HG02610 (cell line): Measurements from ENCODE around the gene C6orf89.
"Not testable (repeated sequence)": the region's sequence is repeated elsewhere in the genome, so short reads cannot be mapped to it uniquely, and the experiment has no call there.

ENCODE experiments used
- ATAC-seq: cut with Tn5 transposase; IDR thresholded peaks from one replicate; pipeline ENCODE4 v1.9.1; 2021; ENCODE audit warnings: mild to moderate bottlenecking, moderate library complexity; ENCODE audit not compliant: unreplicated experiment

The C6orf89 gene

DNA sequence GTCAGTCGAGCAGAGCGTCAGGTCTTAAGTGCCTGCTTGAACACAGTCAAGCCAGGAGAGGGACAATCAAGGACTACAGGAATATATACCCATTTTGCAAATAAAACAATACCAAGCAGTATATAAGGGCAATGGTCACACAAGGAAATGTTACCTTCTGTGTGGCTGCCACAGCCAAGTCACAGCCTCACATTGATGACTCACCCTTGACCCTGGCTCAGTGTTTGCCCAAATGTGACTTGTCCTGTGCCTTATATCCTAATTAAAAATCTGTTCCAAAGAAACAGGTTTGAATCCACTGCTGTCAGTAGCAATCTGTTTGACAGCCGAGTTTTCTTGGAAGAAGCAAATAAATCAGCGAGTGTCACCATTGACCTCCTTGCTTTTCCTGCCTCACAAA lies 34.3 kb downstream of the C6orf89 start:
- no peak for ATAC-seq

DNA sequence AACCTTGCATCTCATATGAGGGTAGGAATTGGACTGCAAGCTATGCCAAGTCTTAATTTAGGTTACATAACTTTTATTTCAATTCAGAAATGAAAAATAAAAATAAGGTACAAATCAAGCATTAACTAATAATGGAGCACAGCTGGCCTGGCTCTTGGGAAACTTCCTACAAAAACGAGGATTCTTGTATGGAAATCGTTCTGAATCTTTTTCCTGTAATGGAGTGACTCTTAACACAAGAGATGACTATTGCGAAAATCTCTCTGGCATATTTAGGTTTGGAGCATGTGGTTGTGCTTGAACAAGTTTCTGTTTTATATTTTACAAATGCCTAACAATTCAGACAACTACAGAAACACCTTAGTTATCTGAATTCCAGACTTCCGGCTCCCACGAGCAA lies 34.8 kb downstream of the C6orf89 start:
- ATAC-seq: no peak

- no peak for ATAC-seq
Measured at GRCh38 chr6:36924131-36924530, 38.4 kb downstream of the C6orf89 start.

GRCh38 chr6:36924778-36925374 lies 39.1 kb downstream of the C6orf89 start:
- no peak for ATAC-seq

DNA sequence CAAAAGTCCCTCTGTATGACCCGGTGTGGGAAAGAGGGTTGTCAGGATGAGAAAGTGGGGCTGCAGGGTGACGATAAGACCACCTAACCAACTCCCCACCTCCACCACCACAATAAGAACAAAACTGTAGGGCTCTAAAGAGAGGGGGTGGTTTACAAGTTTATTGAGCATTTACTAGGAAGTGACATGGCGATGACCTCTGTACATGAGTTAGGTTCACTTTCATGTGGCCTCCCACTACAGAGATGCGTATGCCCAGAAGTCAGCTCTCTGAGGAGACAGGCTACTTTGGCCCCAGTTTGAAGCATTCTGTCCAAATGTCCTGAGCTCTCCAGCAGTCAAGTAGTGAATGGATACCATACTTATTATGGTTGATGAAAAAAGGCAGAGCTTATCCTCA lies 40.1 kb downstream of the C6orf89 start:
- no peak for ATAC-seq

DNA sequence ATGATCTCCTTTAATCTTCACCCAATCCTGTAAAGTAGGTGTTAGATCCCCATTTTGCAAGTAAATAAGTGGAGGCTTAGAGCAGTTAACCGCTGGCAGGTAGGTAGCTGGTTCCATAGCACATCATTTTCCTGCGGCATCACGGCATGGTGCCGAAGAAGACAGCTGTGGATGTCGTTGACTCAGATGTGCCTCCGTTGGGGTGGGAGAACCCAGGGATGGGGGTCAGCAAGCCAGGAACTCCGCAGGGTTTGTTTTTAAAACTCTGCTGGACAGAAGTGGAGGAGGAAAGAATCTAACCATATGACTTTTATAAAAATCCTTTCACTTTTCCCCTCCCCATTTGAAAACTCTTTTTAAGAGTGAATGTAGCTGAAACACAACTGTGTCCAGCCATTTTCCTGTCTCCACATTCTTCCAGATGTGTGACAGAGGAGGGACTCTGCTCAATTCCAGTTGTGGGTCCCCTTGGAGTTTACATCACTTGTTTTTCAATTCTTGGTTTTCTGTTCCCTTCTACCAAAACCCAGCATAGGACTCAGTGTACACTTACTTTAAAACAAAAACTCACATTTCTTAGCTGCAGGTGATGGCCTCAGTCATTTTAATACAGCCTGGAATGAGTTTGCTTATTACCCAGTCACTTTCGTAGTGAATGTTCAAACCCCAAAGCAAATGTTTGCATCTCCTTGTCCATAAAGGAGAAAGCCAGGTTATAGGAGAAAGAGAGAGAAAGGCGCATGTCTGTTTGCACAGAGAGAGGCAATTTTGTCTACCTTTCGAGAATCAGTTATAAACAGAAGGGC lies 41.2 kb downstream of the C6orf89 start:
- ATAC-seq: no peak

DNA sequence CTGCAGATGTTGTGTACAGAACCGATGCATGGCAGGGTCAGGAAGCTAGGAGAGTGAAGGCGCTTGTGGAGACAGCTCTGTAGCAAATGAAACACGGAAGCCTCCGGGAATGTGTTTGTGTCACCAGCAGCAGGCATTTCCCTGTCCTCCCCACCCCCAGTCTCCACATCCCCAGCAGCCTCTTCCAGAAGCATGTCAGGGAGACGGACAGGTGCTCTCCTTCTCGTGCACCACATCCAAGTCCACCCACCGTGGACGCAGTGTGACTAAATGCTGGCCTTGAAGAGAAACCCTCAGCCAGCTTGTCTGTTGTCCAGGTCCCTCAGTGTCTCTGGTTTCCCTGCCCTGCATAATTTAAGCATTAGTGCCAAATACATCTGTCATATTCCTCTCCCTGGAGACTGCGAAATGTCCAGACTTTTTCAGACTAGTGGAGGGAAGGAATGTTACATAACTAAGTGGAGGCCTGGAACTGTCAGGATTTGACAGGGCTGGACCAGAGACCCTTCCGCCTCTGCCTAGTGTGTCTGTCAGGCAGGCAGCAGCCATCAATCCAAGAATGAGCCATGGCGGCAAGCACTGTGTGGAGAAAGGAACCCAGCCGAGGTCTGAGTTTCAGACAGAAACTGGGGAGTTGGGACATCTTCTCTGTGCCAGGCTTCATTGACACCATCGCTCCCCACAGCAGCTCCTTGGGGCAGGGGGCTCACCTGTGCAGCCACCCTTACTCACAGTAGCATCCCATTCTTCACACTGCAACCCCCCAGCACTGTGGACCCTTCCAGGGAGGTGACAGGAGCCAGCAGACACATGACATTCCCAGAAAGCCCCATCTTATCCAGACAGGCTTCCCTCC lies 42.2 kb downstream of the C6orf89 start:
- ATAC-seq: no peak

DNA sequence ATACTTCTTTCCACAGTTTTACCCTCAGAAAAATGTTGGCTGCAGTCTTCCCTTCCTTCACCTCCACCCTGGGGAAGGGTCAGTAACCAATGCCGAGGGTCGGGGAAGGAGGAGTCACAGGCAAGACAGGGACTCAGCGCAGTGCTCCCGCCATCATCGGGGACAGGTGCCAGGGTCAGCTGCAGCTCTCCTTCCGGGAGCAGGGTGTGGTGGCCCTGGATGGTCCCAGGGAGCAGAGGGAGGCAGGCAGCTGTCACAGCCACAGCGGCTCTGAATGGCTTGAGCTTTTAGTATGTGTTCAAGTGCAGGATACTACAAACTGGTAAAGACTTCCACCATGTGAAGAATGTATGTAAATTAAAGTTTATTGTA lies 42.8 kb downstream of the C6orf89 start:
- ATAC-seq: no peak

GRCh38 chr6:36929152-36929551 lies 43.4 kb downstream of the C6orf89 start:
- ATAC-seq: no peak

- ATAC-seq: no peak
Measured at GRCh38 chr6:36929607-36930006, 43.9 kb downstream of the C6orf89 start.

DNA sequence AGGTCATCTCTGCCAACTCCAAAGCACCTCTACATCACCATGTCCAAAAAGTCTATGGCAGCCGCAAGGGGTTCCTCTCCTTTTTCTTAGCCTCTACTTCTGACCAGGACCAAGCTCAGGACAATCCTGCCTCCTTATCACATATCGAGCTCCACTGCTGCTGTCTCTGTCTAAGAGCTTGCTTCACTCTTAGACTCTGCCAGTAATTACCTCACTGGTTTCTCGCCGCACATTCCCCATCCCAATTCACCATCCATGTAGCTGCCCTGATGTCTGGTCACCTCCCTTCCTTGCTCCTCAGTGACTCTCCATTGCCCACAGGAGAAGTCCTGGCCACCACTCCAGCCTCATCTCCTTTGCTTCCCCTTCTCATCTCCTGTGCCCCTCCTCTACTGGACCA lies 44.7 kb downstream of the C6orf89 start:
- no peak for ATAC-seq

- no peak for ATAC-seq
Measured at GRCh38 chr6:36933102-36933501, 47.4 kb downstream of the C6orf89 start.

DNA sequence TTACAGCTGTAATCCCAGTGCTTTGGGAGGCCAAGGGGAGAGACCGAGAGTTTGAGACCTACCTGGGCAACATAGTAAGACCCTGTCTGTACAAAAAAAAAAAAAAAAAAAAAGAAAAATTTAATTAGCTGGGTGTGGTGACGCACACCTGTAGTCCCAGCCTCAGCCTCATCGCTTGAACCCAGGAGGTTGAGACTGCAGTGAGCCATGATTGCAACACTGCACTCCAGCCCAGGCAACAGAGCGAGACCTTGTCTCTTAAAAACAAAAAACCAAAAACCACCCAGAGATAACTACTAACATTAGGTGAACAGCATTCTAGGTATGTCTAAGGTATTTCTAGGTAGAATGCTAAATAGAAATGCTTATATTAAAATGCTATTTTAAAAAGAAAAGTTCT lies 47.8 kb downstream of the C6orf89 start:
- no peak for ATAC-seq

- ATAC-seq: no peak
Measured at GRCh38 chr6:36934901-36935300, 49.1 kb downstream of the C6orf89 start.

DNA sequence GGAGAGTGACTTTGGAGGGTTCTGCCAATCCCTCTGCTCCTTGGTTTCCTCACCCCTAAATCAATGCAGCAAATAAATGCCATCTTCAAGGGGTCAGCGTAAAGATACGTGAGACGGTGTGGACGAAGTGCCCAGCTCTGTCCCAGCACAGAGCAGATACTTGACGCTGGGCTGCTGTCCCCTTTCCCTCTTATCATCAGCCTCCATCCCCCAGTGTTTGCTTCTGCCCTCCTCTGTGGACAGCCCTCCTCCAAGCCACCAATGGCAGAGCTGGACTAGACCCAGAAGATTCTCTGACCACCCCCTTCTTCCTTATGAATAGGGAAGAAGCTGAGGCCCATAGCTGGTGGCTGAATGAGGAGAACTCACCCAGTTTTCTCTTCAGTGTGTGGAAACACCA lies 51.1 kb downstream of the C6orf89 start:
- ATAC-seq: no peak

DNA sequence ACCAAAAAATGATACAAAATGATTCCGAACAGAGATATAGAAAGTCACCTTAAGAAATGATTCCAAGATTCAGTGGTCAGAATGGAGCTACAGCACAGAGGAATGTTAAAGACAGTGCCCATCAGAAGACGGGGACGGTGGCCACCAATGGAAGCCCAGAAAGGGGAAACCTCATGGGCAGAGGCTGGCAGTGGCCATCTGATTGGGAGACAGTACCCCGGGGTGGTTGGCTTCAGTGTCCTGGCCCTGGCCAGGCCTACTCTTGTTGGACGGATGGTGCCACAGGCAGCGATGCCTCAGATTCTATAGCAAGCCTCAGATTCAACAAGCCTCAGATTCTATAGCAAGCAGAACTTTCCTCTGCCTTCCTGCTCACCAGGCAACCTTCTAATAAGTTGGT lies 52.1 kb downstream of the C6orf89 start:
- ATAC-seq: no peak

GRCh38 chr6:36938536-36938935 lies 52.8 kb downstream of the C6orf89 start:
- ATAC-seq: no peak

GRCh38 chr6:36939005-36939404 lies 53.3 kb downstream of the C6orf89 start:
- not testable (repeated sequence) for ATAC-seq

GRCh38 chr6:36940027-36940426 lies 54.3 kb downstream of the C6orf89 start:
- no peak for ATAC-seq

GRCh38 chr6:36941561-36941960 lies 55.8 kb downstream of the C6orf89 start:
- ATAC-seq: not testable (repeated sequence)

DNA sequence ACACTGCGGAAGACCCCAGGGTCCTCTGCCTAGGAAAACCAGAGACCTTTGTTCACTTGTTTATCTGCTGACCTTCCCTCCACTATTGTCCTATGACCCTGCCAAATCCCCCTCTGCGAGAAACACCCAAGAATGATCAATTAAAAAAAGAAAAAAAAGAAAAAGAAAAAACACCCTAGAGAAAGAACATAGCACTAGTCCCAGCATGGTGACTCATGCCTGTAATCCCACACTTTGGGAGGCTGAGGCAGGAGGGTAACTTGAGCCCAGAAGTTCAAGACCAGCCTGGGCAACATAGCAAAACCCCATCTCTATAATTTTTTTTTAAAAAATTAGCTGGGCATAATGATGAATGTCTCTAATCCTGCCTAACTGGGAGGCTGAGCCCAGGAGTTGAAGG lies 56.6 kb downstream of the C6orf89 start:
- not testable (repeated sequence) for ATAC-seq

DNA sequence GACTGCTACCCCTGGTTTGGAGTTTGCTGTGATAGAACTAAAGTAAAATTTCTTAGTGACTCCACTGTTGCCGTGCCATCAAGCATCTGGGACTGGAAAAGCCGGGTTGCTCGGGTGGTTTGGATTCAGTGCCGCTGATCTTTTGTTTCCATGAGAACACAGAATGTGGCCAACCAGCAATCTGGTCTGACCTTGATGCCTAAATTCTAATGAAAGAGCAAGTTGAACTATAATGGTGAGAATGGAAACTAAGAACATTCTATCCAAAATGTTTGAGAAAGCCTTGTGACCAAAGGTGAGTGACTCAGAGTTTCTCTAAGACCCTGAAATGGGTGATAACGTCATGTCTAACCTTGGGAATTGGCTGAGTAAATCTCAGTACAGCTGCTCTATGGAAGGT lies 58.9 kb downstream of the C6orf89 start:
- no peak for ATAC-seq
